H1 (cell line): ENCODE measurements around the gene HTRA1. TPM values are rescaled to one million over a fixed set of nuclear protein-coding genes. Genes with fewer than 3 reads are reported as not detected.

Experiments used
- CTCF ChIA-PET: fragments of 300-600 bp; sonication (Branson Sonifier 250); formaldehyde crosslinking; loops from one replicate; lab custom pipeline; 2021; ENCODE audit not compliant: partially characterized antibody; lab: Charles Lee
- POLR2A ChIA-PET: fragments of 300-600 bp; sonication (Branson Sonifier 250); formaldehyde crosslinking; loops from one replicate; lab custom pipeline; 2021; ENCODE audit warnings: inconsistent platforms; ENCODE audit not compliant: partially characterized antibody; lab: Charles Lee
- DNase-seq, 2 experiments: peaks; one replicate each; pipeline versions ENCODE4 v3.0.0 to v3.0.0-alpha.2; 2010 to 2022; ENCODE audit warnings: low spot score in 2 of 2, low read depth in 1 of 2, mixed read lengths in 1 of 2
- FAIRE-seq: peaks from 2 replicates; lab custom pipeline; 2011; peaks lifted over from hg19 to GRCh38; lab: Jason Lieb, UNC
- H2AFZ ChIP-seq: 2 replicates; pipeline ENCODE4 v1.8.1; 2012; ENCODE audit warnings: low read length, inconsistent platforms
- H2AK5ac ChIP-seq: 2 replicates; pipeline ENCODE4 v1.6.1; 2013; ENCODE audit warnings: low read depth, low read length
- H2BK120ac ChIP-seq: replicated peaks from 2 replicates; pipeline ENCODE3; 2013; ENCODE audit warnings: low read depth, low read length, inconsistent platforms
- H2BK12ac ChIP-seq: 2 replicates; pipeline ENCODE4 v1.6.1; 2013; ENCODE audit warnings: low read depth, low read length
- H2BK15ac ChIP-seq: 2 replicates; pipeline ENCODE4 v1.6.1; 2013; ENCODE audit warnings: low read length
- H2BK20ac ChIP-seq: 2 replicates; pipeline ENCODE4 v1.6.1; 2013; ENCODE audit warnings: low read length
- H2BK5ac ChIP-seq: 2 replicates; pipeline ENCODE4 v1.6.1; 2013; ENCODE audit warnings: low read depth, low read length
- H3K14ac ChIP-seq: 2 replicates; pipeline ENCODE4 v1.6.1; 2013; ENCODE audit warnings: inconsistent platforms; ENCODE audit not compliant: insufficient read length
- H3K18ac ChIP-seq: 2 replicates; pipeline ENCODE4 v1.6.1; 2013; ENCODE audit warnings: low read length; ENCODE audit errors: extremely low read depth
- H3K23ac ChIP-seq: 2 replicates; pipeline ENCODE4 v1.6.1; 2013; ENCODE audit warnings: inconsistent platforms; ENCODE audit not compliant: insufficient read length
- H3K23me2 ChIP-seq: 2 replicates; pipeline ENCODE4 v1.6.1; 2013; ENCODE audit warnings: low read depth, low read length
- H3K27ac ChIP-seq: 2 replicates; pipeline ENCODE4 v1.6.1; 2011; ENCODE audit warnings: low read depth, low read length, inconsistent platforms
- H3K27me3 ChIP-seq, 4 experiments: replicated peaks in 1 of 4; 1 replicate in 1 of 4; 2 replicates in 3 of 4; pipeline versions ENCODE4 v1.6.1 to v1.8.1; 2011 to 2013; ENCODE audit warnings: low read length in 3 of 4, mild to moderate bottlenecking in 3 of 4, inconsistent platforms in 2 of 4, mixed read lengths in 2 of 4, moderate library complexity in 1 of 4; ENCODE audit not compliant: control insufficient read depth in 3 of 4, insufficient read depth in 3 of 4; ENCODE audit errors: extremely low read depth in 1 of 4
- H3K36me3 ChIP-seq, 4 experiments: 2 replicates each; pipeline versions ENCODE4 v1.6.1 to v1.8.1; 2011 to 2013; ENCODE audit warnings: mild to moderate bottlenecking in 4 of 4, low read length in 3 of 4, moderate library complexity in 2 of 4, control low read depth in 1 of 4, inconsistent platforms in 1 of 4; ENCODE audit not compliant: insufficient read depth in 4 of 4, control insufficient read depth in 2 of 4
- H3K4ac ChIP-seq: replicated peaks from 2 replicates; pipeline ENCODE3; 2013; ENCODE audit warnings: low read length, low read depth, mixed read lengths, inconsistent platforms; ENCODE audit not compliant: insufficient read length
- H3K4me1 ChIP-seq, 4 experiments: replicated peaks in 1 of 4; 1 replicate in 1 of 4; 2 replicates in 3 of 4; pipeline versions ENCODE4 v1.6.1 to v1.8.1; 2011 to 2013; ENCODE audit warnings: low read length in 3 of 4, inconsistent platforms in 2 of 4, mixed read lengths in 1 of 4; ENCODE audit not compliant: insufficient read depth in 4 of 4, control insufficient read depth in 3 of 4
- H3K4me2 ChIP-seq, 2 experiments: 2 replicates each; pipeline versions ENCODE4 v1.6.1 to v1.8.1; 2011 to 2013; ENCODE audit warnings: low read depth in 2 of 2, low read length in 2 of 2, control low read depth in 1 of 2, inconsistent platforms in 1 of 2, mild to moderate bottlenecking in 1 of 2; ENCODE audit not compliant: insufficient read depth in 1 of 2
- H3K4me3 ChIP-seq, 4 experiments: fragments of 200-600, 300-600 bp in 1 of 4; sonication (generic), shearing (Covaris generic), sonication (Bioruptor Twin) in 1 of 4; 2 replicates each; pipeline versions ENCODE4 v1.5.1 to v1.8.1; 2011 to 2016; ENCODE audit warnings: low read length in 4 of 4, low read depth in 3 of 4, control low read depth in 2 of 4, inconsistent platforms in 2 of 4, mild to moderate bottlenecking in 2 of 4, mixed read lengths in 1 of 4, moderate library complexity in 1 of 4; ENCODE audit not compliant: insufficient read depth in 2 of 4; ENCODE audit errors: extremely low read depth in 1 of 4
- H3K56ac ChIP-seq: replicated peaks from 2 replicates; pipeline ENCODE3; 2013; ENCODE audit warnings: low read depth, mild to moderate bottlenecking, mixed read lengths, low read length, inconsistent platforms; ENCODE audit not compliant: insufficient read length
- H3K79me1 ChIP-seq: 2 replicates; pipeline ENCODE4 v1.6.1; 2013; ENCODE audit warnings: low read depth, low read length, control low read depth
- H3K79me2 ChIP-seq, 2 experiments: 2 replicates each; pipeline versions ENCODE4 v1.6.1 to v1.8.1; 2012 to 2013; ENCODE audit warnings: low read length in 2 of 2, mild to moderate bottlenecking in 2 of 2, inconsistent platforms in 1 of 2; ENCODE audit not compliant: insufficient read depth in 2 of 2, control insufficient read depth in 1 of 2
- H3K9ac ChIP-seq, 4 experiments: replicated peaks in 1 of 4; 1 replicate in 1 of 4; 2 replicates in 3 of 4; pipeline versions ENCODE4 v1.6.1 to v1.8.1; 2011 to 2013; ENCODE audit warnings: low read depth in 3 of 4, low read length in 3 of 4, control low read depth in 2 of 4, mild to moderate bottlenecking in 2 of 4, moderate library complexity in 2 of 4, inconsistent platforms in 1 of 4; ENCODE audit errors: extremely low read depth in 1 of 4
- H3K9me3 ChIP-seq, 2 experiments: 2 replicates each; pipeline versions ENCODE4 v1.6.1 to v1.8.1; 2012 to 2013; ENCODE audit warnings: mild to moderate bottlenecking in 2 of 2, moderate library complexity in 2 of 2, control low read depth in 1 of 2, inconsistent platforms in 1 of 2, low read depth in 1 of 2, low read length in 1 of 2, mixed read lengths in 1 of 2; ENCODE audit not compliant: insufficient read depth in 2 of 2
- H4K20me1 ChIP-seq, 2 experiments: replicated peaks in 1 of 2; 2 replicates each; pipeline versions ENCODE3 to v1.8.1; 2011 to 2013; ENCODE audit warnings: inconsistent platforms in 2 of 2, low read length in 2 of 2, mild to moderate bottlenecking in 1 of 2; ENCODE audit not compliant: insufficient read depth in 2 of 2, control insufficient read depth in 1 of 2
- H4K5ac ChIP-seq: 2 replicates; pipeline ENCODE4 v1.6.1; 2013; ENCODE audit warnings: low read length, low read depth, mixed read lengths, inconsistent platforms; ENCODE audit not compliant: insufficient read length
- H4K8ac ChIP-seq: 2 replicates; pipeline ENCODE4 v1.8.0; 2013; ENCODE audit warnings: mild to moderate bottlenecking, moderate library complexity, low read length, inconsistent platforms; ENCODE audit not compliant: insufficient read depth; ENCODE audit errors: extremely low read depth
- H4K91ac ChIP-seq: replicated peaks from 2 replicates; pipeline ENCODE3; 2013; ENCODE audit warnings: low read length, mixed read lengths, inconsistent platforms; ENCODE audit not compliant: insufficient read length
- BCL11A ChIP-seq, 2 experiments: IDR thresholded peaks; one replicate each; pipeline ENCODE4 v1.6.1; 2011; ENCODE audit warnings: low read depth in 2 of 2, low read length in 2 of 2, mild to moderate bottlenecking in 2 of 2
- CBX5 ChIP-seq: fragments of 300-800, 300-1000 bp; sonication (generic); IDR thresholded peaks from 2 replicates; pipeline ENCODE4 v1.7.1; 2016; ENCODE audit warnings: antibody characterized with exemption, low read length, low read depth
- CEBPB ChIP-seq: IDR thresholded peaks from 2 replicates; pipeline ENCODE4 v1.6.1; 2012; ENCODE audit warnings: low read depth, low read length
- CREB1 ChIP-seq: IDR thresholded peaks from 2 replicates; pipeline ENCODE4 v1.6.1; 2012; ENCODE audit warnings: inconsistent platforms
- E2F6 ChIP-seq: IDR thresholded peaks from 2 replicates; pipeline ENCODE4 v1.6.1; 2012; ENCODE audit warnings: inconsistent platforms
- JUN ChIP-seq: IDR thresholded peaks from 2 replicates; pipeline ENCODE4 v1.6.1; 2011; ENCODE audit warnings: low read depth, mild to moderate bottlenecking, improper control_type of control experiment, low read length
- JUND ChIP-seq: IDR thresholded peaks from 2 replicates; pipeline ENCODE4 v1.6.1; 2011; ENCODE audit warnings: mild to moderate bottlenecking, improper control_type of control experiment, low read length
- KDM4A ChIP-seq: IDR thresholded peaks from one replicate; pipeline ENCODE4 v1.7.1; 2012; ENCODE audit warnings: low read depth, mild to moderate bottlenecking, moderate library complexity, low read length, inconsistent platforms; ENCODE audit not compliant: severe bottlenecking
- KDM5A ChIP-seq: fragments of 200-600 bp; IDR thresholded peaks from 2 replicates; pipeline ENCODE4 v1.7.1; 2012; ENCODE audit warnings: mild to moderate bottlenecking, low read length, inconsistent platforms, mixed read lengths
- NANOG ChIP-seq: IDR thresholded peaks from 2 replicates; pipeline ENCODE4 v1.6.1; 2011; ENCODE audit warnings: low read length, low read depth, mild to moderate bottlenecking, inconsistent platforms; ENCODE audit not compliant: insufficient read depth, poor library complexity, severe bottlenecking
- POLR2AphosphoS5 ChIP-seq: IDR thresholded peaks from 2 replicates; pipeline ENCODE4 v1.6.1; 2011; ENCODE audit warnings: low read depth, low read length
- RNF2 ChIP-seq: fragments of 200-900, 300-1000 bp; sonication (generic); IDR thresholded peaks from 2 replicates; pipeline ENCODE4 v1.7.1; 2016; ENCODE audit warnings: borderline replicate concordance, low read depth, mild to moderate bottlenecking, antibody characterized with exemption, low read length; ENCODE audit not compliant: poor library complexity, severe bottlenecking; ENCODE audit errors: missing control alignments
- RXRA ChIP-seq: IDR thresholded peaks from 2 replicates; pipeline ENCODE4 v1.6.1; 2011; ENCODE audit warnings: low read depth, mild to moderate bottlenecking, low read length, moderate library complexity; ENCODE audit not compliant: insufficient read depth
- SP4 ChIP-seq: IDR thresholded peaks from 2 replicates; pipeline ENCODE4 v1.6.1; 2012; ENCODE audit warnings: low read length, inconsistent platforms
- SRF ChIP-seq: IDR thresholded peaks from 2 replicates; pipeline ENCODE4 v1.6.1; 2011; ENCODE audit warnings: mild to moderate bottlenecking, low read depth, low read length, moderate library complexity
- SUZ12 ChIP-seq: fragments of 200-600 bp; sonication (generic); IDR thresholded peaks from 2 replicates; pipeline ENCODE4 v1.6.1; 2012; ENCODE audit warnings: mild to moderate bottlenecking, inconsistent platforms, low read length, moderate library complexity, mixed read lengths
- polyA plus RNA-seq, 7 experiments: library from polyadenylated mRNA; depleted of rRNA in 3 of 7; stranded (reverse) in 5 of 7; unstranded in 2 of 7; fragments of >200 nt in 5 of 7; fragments of 200-250 nt in 2 of 7; gene quantifications; 1 replicate in 5 of 7; 2 replicates in 1 of 7; 4 replicates in 1 of 7; pipeline versions ENCODE4 v1.2.1 to v1.2.3, GENCODE V29; 2011 to 2013; ENCODE audit warnings: missing spikeins in 2 of 7, mixed read lengths in 2 of 7
- total RNA-seq: library from RNA; stranded (reverse); fragmentation: NEBNext Ultra II Directional; extraction: Animal tissue kit (Norgen Biotek cat#: 25700); gene quantifications from 2 replicates; pipeline ENCODE4 v1.2.1, GENCODE V29; 2021

HTRA1 gene
- total and polyA plus RNA-seq, 2 of the 8 experiments (the other 6 are each of a cell fraction or from before 2014, with no cell fraction given) = 15.8 to 20.1 TPM

GRCh38 chr10:122445904-122446303, 15.4 kb upstream of the HTRA1 start:
- ChIA-PET CTCF (interaction anchor here (1.1 to 1.2 kb wide), 2 partner anchors 49 to 120 kb away, joined by 4 read pairs; no protein-coding TSS in a partner anchor), POLR2A (no interaction called here)
- H3K23ac ChIP-seq = no peak overlapping the region
- no peaks in the 10 kb centered on the region for H3K79me1 ChIP-seq
- H3K27ac ChIP-seq = no peak overlapping the region
- no peak overlapping the region for H2BK5ac ChIP-seq
- H3K4me1 ChIP-seq = no peaks in the 10 kb centered on the region
- no peak overlapping the region for H3K18ac ChIP-seq
- no peak for FAIRE-seq
- H3K14ac ChIP-seq = no peak overlapping the region
- DNase-seq = no peak
- no peaks in the 10 kb centered on the region for H3K23me2 ChIP-seq
- no peak overlapping the region for H2AFZ ChIP-seq
- H3K4me2 ChIP-seq = no peak overlapping the region
- no peaks in the 10 kb centered on the region for H3K36me3 ChIP-seq
- no peak overlapping the region for H3K4me3 ChIP-seq
- no peak overlapping the region for H4K91ac ChIP-seq
- no peak overlapping the region for H3K9ac ChIP-seq
- no peak overlapping the region for H2BK20ac ChIP-seq
- H3K9me3 ChIP-seq = peaks cover 3 to 8% of the 10 kb centered on the region in 2 experiments; a peak in 3 of 4 replicates
- H4K8ac ChIP-seq = no peak overlapping the region
- H4K5ac ChIP-seq = no peak overlapping the region
- H3K56ac ChIP-seq = no peak overlapping the region
- no peak overlapping the region for H2AK5ac ChIP-seq
- H3K27me3 ChIP-seq = no peaks in the 10 kb centered on the region
- no peaks in the 10 kb centered on the region for H3K79me2 ChIP-seq
- no peak overlapping the region for H2BK12ac ChIP-seq
- no peaks in the 10 kb centered on the region for H4K20me1 ChIP-seq
- H2BK15ac ChIP-seq = no peak overlapping the region
- H3K4ac ChIP-seq = no peak overlapping the region
- no peak overlapping the region for H2BK120ac ChIP-seq
- TF ChIP-seq JUN (no peak), KDM5A (no peak), BCL11A (IDR thresholded peaks at IDR 0.05; ENCODE audit: low read depth in 2 of 2, low read length in 2 of 2) (no peak), SRF (no peak), SP4 (no peak), NANOG (no peak), KDM4A (no peak), CREB1 (no peak), RNF2 (no peak), JUND (no peak), RXRA (no peak), E2F6 (no peak), POLR2AphosphoS5 (no peak), CEBPB (no peak), CBX5 (no peak), SUZ12 (no peak)
